HG02938 (cell line): ENCODE data around the gene KIF25.

Experiments
- ATAC-seq: cut with Tn5 transposase; IDR thresholded peaks from one replicate; pipeline ENCODE4 v1.9.1; 2021; ENCODE audit warnings: mild to moderate bottlenecking, moderate library complexity; ENCODE audit not compliant: unreplicated experiment

KIF25 gene

GRCh38 chr6:168047841-168048723 is 50.6 kb downstream of the KIF25 start:
- no peak for ATAC-seq

- no peak for ATAC-seq
Observed at GRCh38 chr6:168048724-168049025, 51.2 kb downstream of the KIF25 start.

DNA sequence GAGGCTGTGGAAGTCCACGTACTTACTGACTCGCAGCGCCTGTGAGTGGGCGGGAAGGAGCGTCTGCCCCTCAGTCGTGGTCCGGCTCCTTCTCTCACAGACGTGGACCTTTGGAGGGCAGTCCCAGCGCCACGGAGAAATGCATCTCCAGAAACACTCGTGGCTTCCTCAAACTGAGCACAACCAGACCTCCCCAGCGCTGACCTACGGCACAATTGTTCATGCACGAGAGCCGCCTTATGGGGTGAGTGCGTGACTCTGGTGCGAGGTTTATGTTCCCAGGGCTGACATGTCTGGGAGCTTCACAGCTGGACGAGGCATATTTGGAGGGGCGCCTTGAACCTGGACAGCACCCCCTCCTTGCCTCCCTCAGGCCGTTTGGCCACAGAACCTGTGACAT is 51.8 kb downstream of the KIF25 start:
- no peak for ATAC-seq

DNA sequence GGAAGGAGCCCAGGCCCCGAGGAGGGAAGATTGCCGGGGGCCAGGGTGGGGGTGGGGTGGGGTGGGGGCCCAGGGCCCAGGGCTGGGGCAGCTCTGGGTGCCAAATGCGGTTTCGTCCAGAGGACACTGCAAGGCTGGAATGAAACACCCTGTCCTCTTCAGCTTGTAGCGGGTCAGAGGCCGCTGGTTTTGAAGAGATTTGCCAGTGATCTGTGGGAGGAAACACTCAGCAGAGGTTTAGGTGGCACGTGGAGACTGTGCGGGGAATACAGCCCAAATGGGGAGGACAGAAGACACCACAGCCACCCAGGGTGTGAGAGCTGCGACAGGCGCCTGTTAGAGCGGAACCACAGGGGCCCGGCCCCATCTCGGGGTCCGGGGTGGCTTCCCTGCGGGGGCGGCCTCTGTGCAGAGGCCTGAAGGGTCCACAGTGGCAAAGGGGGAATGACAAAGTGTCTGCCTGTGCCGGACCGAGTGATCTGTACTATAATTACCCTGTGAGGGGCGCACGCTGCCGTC is 52.3 kb downstream of the KIF25 start:
- ATAC-seq = no peak

DNA sequence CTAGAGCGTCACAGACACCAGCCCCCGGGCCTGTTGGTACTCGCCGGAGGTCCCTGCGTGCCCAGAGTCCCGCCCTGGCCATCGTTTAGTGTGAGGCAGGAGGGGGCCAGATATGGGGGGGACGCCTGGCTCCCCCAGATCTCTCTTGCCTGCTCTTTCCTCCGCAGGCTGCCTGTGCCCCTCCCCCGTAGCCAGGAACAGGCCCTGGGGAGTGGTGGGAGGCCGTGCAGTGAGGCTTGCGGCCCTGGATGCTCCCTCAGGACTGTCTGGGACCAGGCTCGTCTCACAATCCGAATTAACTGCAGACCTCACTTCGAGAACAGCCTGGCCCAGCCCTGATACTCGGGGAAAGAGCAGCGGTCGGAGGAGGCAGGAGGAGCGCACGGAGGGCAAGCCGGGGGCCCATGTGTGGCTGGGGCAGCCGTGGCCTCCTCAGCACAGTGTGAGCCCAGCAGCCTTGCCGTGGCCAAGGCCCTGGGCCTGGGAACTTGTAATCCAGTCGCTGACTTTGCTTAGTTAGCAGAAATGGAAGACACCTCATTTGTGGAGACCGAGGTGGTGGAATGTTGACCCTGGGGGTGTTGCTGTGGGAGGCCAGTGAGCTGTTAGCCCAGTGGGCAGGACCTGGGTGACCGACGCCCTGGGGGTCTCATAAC is 52.9 kb downstream of the KIF25 start:
- ATAC-seq = no peak

GRCh38 chr6:168050881-168051586 is 53.6 kb downstream of the KIF25 start:
- no peak for ATAC-seq

GRCh38 chr6:168051648-168052047 is 54.2 kb downstream of the KIF25 start:
- no peak for ATAC-seq

GRCh38 chr6:168052291-168052891 is 54.9 kb downstream of the KIF25 start:
- ATAC-seq = no peak

DNA sequence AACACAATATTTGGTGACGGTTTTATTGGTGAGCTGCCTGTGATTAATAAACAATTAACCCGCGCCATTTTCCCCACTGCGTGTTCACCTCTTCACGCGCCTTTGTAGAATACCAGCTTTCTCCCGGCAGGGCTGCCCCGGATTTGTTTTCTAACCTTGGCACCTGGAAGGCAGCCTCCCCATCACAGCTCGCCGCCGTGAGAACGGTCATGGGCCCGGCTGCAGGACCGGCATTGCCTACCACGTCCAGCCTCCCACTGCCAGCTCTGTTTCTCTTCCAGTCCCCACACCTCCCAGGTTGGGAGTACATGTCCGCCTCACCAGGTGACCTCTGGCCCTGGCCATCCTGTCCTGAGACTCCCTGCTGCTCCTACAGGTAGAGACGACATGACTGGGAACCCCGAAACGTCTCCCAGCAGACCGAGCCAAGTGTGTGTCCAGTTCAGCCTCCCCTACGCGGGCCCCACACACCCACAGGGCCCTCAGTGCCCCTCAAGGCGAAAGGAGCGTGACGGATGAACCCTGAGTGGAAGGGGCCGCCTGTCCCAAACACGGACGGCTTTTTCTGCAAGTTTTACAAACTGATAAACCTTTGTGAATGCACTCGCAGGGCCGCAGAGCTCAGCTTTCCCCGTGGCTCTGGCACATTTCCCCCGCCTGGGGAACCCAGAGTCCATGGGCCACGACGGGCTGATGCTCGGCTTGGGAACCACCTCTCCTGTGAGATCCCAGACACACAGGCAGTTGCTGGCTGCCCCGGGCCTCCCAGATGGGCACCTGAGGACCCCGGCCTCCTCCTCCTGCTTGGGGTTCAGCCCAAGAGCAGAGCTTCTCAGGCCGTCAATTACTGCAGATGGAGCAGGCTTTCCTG is 55.9 kb downstream of the KIF25 start:
- ATAC-seq = no peak

DNA sequence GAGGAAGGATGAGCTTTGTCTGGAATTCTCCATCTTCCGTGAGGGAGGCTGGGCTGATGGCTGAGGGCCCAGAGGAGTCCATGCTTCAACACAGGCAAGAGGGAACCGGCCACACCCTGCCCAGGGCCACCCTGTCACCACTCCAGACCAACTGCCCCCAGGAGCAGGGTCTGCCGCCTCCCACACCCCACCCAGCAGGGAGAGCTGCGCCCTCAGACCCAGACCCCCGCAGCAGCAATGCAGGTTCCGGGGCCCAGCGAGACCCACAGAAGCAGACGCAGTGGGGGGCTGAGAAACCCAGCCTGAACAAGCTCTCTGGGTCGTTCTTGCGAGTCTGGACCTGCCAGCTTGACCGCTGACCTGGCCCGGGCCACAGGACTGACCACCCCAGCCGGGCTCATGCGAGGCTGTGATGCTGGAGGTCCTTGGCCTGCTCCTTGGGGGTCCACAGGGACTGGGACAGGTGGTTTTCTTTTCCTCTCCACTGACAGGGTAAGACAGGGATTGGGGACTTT is 56.5 kb downstream of the KIF25 start:
- ATAC-seq = no peak

- ATAC-seq = no peak
Observed at GRCh38 chr6:168054765-168055560, 57.5 kb downstream of the KIF25 start.

DNA sequence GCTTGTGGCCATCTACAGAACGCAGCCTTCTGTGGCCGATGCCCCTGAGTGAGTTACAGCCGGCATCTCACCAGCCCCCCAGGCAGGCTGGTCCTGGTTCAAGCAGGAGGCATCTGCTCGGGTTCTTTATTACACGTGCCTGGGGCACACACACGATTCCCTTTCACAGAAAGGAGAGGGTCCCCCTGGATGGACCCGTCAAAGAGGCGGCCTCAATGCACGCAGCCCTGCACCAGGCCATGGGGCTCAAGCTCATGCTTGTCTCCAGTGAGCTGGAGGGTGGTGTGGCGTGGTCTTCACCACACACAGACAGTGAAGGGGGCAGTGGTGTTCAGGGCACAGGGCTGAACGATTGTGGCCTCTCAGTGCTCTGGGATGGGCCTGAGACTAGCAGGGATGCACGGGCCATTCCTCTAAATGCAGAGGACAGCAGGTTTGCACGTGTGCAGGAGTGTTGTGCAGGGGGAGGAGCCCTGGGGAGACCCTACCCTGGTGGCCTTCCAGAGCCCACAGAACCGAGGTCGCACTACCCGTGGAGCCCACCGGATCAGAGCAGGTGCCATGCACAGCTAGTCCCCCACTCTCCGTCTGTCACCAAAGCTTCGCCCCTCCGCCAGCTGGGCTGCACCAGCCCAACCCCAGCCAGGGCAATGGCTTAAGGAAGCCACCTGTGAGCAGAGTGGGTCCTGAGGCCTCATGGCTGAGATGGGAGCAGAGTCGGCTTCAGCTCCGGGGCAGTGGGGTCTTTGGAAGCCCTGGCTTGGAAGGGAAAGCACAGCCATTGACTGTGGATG is 58.4 kb downstream of the KIF25 start:
- ATAC-seq = no peak

GRCh38 chr6:168056892-168057527 is 59.5 kb downstream of the KIF25 start:
- ATAC-seq = no peak

GRCh38 chr6:168057836-168058235 is 60.4 kb downstream of the KIF25 start:
- ATAC-seq = no peak

GRCh38 chr6:168058691-168059551 is 61.5 kb downstream of the KIF25 start:
- no peak for ATAC-seq

DNA sequence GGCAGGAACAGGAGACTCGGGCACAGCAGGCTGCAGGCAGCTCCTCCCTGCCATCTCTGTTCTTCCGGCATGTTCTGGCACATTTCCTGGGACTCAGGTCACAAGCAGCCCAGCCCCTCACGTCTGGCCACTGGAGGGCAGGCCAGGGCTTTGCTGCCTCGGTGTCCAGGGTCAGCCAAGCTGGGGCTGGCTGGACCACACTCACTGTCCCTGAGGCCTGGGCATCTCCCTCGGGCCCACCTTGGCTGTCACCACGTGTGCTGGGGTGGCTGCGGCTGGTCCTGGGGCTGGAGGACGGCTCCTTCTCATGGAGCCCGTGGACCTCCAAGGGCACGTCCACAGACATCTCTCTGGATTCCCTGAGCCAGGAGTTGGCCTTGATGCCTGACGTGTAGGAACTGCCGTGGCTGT is 63.1 kb downstream of the KIF25 start:
- ATAC-seq = no peak
